Subcutaneous adipose tissue (tissue), 4 donors: Measurements from ENCODE around the gene CD99L2. TPM values are rescaled to one million over a fixed set of nuclear protein-coding genes. Genes with fewer than 3 reads are reported as not detected.

Source experiments
- CTCF ChIP-seq: fragments of 450-650 bp; IDR thresholded peaks from one replicate; pipeline ENCODE4 v1.5.1; 2016; ENCODE audit warnings: low read depth, mild to moderate bottlenecking, control low read depth, antibody characterized with exemption, moderate library complexity
- total RNA-seq, 4 donors: library from RNA; depleted of rRNA; stranded (reverse); fragments of >200 nt; gene quantifications; one replicate each; pipeline ENCODE4 v1.1.0, GENCODE V29; 2016

Gene CD99L2
- total RNA-seq, 4 donors from 2014 or later: 38.6 to 88.1 (median 72.9) TPM

DNA sequence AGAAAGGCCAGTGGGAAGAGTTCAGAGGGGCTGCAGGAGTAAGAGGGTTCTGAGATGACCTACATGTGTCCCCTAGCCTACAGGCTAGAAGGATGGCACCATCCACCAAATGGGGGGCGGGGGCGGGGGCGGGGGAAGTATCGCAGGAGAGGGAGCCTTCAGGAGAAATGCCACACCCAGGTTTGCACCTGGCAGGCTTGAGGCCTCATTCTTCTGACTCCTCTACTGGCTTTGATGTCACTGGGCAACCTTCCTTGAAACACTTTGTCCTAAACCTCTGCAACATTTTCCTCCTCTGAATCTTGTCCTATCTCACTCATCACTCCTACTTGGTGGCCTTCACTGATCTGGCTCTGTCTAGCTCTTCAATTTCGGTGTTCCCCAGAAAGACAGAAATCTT lies 24.0 kb downstream of the CD99L2 start:
- TF ChIP-seq CTCF: no peak

GRCh38 chrX:150873616-150874015 lies 24.9 kb downstream of the CD99L2 start:
- TF ChIP-seq CTCF: no peak

GRCh38 chrX:150872773-150873336 lies 25.6 kb downstream of the CD99L2 start:
- no peak for TF ChIP-seq CTCF

- no peak for TF ChIP-seq CTCF
Observed at GRCh38 chrX:150871341-150871811, 27.1 kb downstream of the CD99L2 start.

DNA sequence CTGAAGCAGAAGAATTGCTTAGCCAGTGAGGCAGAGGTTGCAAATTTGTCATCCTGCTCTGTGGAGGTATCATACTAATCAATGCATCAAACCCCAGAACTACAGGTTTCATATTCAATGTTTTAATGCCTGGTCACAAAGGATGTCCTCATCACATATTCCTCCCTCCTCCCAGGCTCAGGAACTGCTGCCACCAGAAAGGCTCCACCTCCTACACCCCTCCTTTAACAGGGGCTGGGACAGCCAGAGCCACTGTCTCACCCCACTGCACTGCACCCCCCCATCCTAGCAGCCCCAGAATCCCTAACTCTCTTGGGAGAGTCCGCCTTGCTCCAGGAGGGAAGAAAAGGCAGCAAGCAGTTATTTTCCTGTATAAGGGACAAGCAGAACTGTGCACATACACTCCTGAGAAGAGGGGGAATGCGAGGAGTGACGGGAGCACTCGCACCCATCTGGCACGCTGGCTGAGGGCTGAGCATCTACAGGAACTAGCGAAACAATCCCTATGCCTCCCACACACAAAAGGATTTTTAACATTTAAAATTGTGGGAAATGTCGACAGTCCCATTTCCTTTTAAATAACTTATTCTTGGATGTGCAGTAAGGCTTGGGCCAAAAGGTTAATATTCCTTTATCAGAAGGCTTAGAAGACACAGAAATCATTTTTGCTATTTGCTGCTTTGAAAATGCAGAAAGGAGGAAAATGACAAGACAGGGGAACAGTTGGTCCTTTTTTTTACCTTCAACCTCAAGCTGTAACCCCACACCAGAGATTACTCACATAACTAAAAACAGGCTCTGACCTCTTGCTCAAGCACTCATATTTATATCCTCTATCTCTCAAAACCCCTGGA lies 27.8 kb downstream of the CD99L2 start:
- no peak for TF ChIP-seq CTCF

GRCh38 chrX:150870029-150870428 lies 28.4 kb downstream of the CD99L2 start:
- TF ChIP-seq CTCF: no peak

DNA sequence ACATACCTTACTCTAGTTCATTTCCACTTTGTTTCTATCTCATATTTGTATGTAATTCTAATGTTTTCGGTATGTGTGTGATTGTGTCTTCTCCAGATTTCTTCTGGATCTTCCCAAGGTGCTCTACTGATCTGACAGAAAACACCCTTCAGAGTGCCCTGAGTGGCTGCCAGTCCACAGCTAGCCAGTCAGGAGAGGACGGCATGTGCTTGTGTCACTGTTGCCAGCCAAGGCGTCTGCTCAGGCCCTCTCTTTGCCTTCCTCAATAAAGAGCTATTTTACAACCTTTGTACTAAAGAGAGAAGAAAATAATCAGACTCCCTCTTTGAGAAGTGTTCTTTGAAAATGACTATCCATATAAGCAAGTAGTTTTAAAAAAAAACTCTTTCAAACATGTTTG lies 29.0 kb downstream of the CD99L2 start:
- no peak for TF ChIP-seq CTCF
